Upper lobe of left lung (tissue), 4 donors: Measurements from ENCODE around the gene STAT5B.

ENCODE experiments used
- CTCF ChIP-seq, 6 experiments: fragments of 450-650 bp in 4 of 6; fragments of 200-600 bp in 2 of 6; sonication (generic) in 2 of 6; IDR thresholded peaks; one replicate each; pipeline ENCODE4 v1.5.1; 2016 to 2019; ENCODE audit warnings: antibody characterized with exemption in 6 of 6
- EP300 ChIP-seq, 4 donors: sonication (generic); formaldehyde crosslinking; IDR thresholded peaks; one replicate each; pipeline ENCODE4 v1.5.1; 2017; ENCODE audit warnings: antibody characterized with exemption in 4 of 4, control low read depth in 2 of 4
- POLR2A ChIP-seq, 4 donors: fragments of 450-650 bp; IDR thresholded peaks; one replicate each; pipeline ENCODE4 v1.5.1; 2016 to 2017; ENCODE audit warnings: antibody characterized with exemption in 4 of 4, mild to moderate bottlenecking in 2 of 4

GRCh38 chr17:42275527-42276358, 448 bp downstream of the STAT5B start:
- TF ChIP-seq CTCF (IDR thresholded peaks at IDR 0.05) (peak in 2 of 6 experiments; percentile 8 to 19), POLR2A (IDR thresholded peaks at IDR 0.05) (peak in 1 of 4 donors; percentile 69), EP300 (IDR thresholded peaks at IDR 0.05) (no peak)
